Left ventricle myocardium inferior (tissue), 1 donor: ENCODE measurements around the gene RPL12. TPM values are rescaled to one million over a fixed set of nuclear protein-coding genes. Genes with fewer than 3 reads are reported as not detected.

Source experiments
- DNase-seq: peaks from one replicate; pipeline ENCODE4 v3.0.0-alpha.2; 2020
- H3K27ac ChIP-seq: fragments of 200-600 bp; replicated peaks from 2 replicates; pipeline ENCODE4 v1.8.0; 2021
- H3K27me3 ChIP-seq: fragments of 200-600 bp; 2 replicates; pipeline ENCODE4 v1.8.0; 2021; ENCODE audit warnings: low read depth
- H3K36me3 ChIP-seq: fragments of 200-600 bp; 2 replicates; pipeline ENCODE4 v1.8.0; 2021
- H3K4me1 ChIP-seq: fragments of 200-600 bp; 2 replicates; pipeline ENCODE4 v1.8.0; 2021
- H3K4me3 ChIP-seq: fragments of 200-600 bp; 2 replicates; pipeline ENCODE4 v1.8.0; 2021; ENCODE audit warnings: mild to moderate bottlenecking, moderate library complexity
- H3K9me3 ChIP-seq: fragments of 200-600 bp; replicated peaks from 2 replicates; pipeline ENCODE4 v1.8.0; 2021
- intact Hi-C: fragments of 100-400 bp; cut with micrococcal nuclease; formaldehyde crosslinking; loops from one replicate; pipeline ENCODE4 v1.11.0; 2022
- total RNA-seq: library from RNA; stranded (reverse); fragmentation: NEBNext Ultra II Directional; extraction: Animal tissue kit (Norgen Biotek cat#: 25700); gene quantifications from one replicate; pipeline ENCODE4 v1.2.1, GENCODE V29; 2021
- TF ChIP-seq, protein P1 (sequence below): fragments of 200-600 bp; IDR thresholded peaks from 2 replicates; pipeline ENCODE4 v1.8.0; 2021; ENCODE audit warnings: antibody characterized with exemption, mild to moderate bottlenecking, borderline replicate concordance
- donor health status: DM: no; HTN: yes; CAD: no; lungs with severe emphysema.

The RPL12 gene
- total RNA-seq, 1 donor from 2014 or later, result 605 TPM

DNA sequence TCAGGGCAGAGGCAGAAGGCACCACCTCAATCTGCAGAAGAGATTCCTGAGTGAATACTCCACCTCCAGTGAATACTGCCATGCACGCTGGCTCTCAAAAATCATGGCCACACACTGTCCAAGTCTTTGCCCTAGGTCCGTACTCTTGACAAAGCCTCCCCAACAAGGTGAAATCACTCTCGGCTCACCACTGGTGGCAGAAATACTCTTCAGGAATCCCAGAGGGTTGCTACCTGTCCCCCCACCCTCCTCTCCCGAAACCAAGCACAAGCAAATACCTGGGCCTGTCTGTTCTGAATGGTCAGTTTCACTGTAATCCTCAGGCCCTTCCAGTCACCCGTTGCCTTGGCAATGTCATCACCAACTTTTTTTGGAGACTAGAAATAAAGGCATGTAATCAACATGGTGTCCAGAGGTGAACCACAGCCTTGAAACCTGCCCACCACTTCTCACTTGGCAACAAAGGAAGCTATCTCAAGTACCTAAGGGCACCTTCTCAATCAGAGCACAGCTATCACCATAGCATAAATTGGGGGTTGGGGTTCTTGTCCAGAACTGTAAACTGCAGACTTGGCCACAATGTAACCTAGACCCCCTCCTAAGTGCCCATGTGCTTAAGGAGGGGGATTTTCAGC lies 1.8 kb downstream of the RPL12 start:
- TF ChIP-seq, protein P1, sequence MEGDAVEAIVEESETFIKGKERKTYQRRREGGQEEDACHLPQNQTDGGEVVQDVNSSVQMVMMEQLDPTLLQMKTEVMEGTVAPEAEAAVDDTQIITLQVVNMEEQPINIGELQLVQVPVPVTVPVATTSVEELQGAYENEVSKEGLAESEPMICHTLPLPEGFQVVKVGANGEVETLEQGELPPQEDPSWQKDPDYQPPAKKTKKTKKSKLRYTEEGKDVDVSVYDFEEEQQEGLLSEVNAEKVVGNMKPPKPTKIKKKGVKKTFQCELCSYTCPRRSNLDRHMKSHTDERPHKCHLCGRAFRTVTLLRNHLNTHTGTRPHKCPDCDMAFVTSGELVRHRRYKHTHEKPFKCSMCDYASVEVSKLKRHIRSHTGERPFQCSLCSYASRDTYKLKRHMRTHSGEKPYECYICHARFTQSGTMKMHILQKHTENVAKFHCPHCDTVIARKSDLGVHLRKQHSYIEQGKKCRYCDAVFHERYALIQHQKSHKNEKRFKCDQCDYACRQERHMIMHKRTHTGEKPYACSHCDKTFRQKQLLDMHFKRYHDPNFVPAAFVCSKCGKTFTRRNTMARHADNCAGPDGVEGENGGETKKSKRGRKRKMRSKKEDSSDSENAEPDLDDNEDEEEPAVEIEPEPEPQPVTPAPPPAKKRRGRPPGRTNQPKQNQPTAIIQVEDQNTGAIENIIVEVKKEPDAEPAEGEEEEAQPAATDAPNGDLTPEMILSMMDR, result no peak
- peaks cover 60% of the 10 kb centered on the region for H3K36me3 ChIP-seq
- intact Hi-C loops, result no loop called here

DNA sequence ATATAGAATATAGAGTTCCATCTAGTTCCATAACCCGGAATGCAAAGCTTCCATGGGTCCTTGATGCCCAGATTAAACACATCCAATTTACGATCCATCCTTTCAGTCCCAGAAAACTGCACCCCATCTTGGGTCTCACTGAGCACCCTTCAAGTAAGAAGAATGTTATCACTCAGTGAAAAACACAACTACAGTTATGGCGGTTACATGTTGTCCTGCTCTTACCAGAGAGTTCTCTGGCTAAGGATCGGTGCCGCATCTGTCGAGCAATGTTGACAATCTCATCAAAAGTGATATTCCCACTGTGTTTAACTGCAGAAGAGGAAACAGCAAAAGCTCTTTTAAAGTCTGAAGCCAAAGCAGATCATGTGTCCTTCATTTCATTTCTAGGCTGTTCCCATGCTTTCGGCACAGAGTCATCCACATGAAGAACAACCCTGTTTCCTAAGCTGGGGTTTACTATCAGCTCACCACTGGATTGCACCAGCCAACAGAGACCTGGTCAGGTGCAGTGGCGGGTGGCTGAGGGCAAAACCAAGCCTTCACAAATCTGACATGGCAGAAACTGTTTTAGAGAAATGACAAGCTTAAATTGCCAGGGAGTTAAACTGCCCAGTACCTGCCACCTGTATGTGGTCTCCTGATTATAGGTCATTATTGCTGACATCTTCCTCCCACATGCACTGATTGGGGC lies 2.9 kb downstream of the RPL12 start:
- Histone ChIP-seq H3K27ac (peak overlapping the region; percentile 98), H3K4me1 (peaks cover 51% of the 10 kb centered on the region), H3K4me3 (no peak overlapping the region), H3K36me3 (peaks cover 66% of the 10 kb centered on the region), H3K9me3 (no peaks in the 10 kb centered on the region), H3K27me3 (no peaks in the 10 kb centered on the region)
- no peak for DNase-seq
- TF ChIP-seq, protein P1, result no peak
- intact Hi-C loops, result no loop called here

More for the DNA sequence above, 1.8 kb downstream of the RPL12 start:
- no peak for DNase-seq
- Histone ChIP-seq H3K4me3 (peak overlapping the region; percentile 83), H3K4me1 (peaks cover 63% of the 10 kb centered on the region), H3K27me3 (no peaks in the 10 kb centered on the region), H3K9me3 (no peaks in the 10 kb centered on the region), H3K27ac (peak overlapping the region; percentile 98)

DNA sequence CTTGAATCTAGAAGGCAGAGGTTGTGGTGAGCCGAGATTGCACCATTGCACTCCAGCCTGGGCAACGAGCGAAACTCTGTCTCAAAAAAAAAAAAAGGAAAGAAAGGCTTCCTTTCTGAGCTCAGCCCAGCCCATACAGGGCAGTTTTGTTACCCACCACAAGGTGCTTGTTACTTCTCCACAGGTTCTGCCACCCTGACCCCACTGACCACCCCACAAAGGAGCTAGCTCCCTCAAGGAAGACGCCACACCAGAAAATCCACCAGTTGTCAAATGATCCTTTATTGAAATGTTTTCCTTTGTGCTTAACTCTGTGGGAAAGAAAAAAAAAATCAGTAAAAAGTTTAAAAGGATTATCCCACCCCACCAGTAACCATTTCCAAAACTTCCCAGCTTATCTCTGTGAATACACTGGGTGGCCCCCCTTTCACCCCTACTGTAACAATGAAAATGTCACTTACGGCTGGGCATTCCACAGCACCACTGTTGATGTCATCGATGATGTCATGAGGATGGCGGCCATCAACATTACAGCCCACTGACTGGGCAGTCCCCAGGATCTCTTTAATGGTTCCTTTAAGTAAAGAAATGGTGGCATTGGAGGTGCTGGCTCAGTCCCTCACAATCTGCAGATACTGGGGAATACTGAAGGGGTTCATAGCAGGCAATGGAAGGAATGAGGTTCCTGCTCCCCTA lies 3.6 kb downstream of the RPL12 start:
- H3K36me3 ChIP-seq, result peaks cover 73% of the 10 kb centered on the region
- TF ChIP-seq, protein P1, result no peak
- no peak overlapping the region for H3K4me3 ChIP-seq
- H3K27ac ChIP-seq, result no peak overlapping the region
- H3K27me3 ChIP-seq, result no peaks in the 10 kb centered on the region
- H3K4me1 ChIP-seq, result peaks cover 44% of the 10 kb centered on the region
- intact Hi-C loops, result no loop called here
- H3K9me3 ChIP-seq, result no peaks in the 10 kb centered on the region
- no peak for DNase-seq

DNA sequence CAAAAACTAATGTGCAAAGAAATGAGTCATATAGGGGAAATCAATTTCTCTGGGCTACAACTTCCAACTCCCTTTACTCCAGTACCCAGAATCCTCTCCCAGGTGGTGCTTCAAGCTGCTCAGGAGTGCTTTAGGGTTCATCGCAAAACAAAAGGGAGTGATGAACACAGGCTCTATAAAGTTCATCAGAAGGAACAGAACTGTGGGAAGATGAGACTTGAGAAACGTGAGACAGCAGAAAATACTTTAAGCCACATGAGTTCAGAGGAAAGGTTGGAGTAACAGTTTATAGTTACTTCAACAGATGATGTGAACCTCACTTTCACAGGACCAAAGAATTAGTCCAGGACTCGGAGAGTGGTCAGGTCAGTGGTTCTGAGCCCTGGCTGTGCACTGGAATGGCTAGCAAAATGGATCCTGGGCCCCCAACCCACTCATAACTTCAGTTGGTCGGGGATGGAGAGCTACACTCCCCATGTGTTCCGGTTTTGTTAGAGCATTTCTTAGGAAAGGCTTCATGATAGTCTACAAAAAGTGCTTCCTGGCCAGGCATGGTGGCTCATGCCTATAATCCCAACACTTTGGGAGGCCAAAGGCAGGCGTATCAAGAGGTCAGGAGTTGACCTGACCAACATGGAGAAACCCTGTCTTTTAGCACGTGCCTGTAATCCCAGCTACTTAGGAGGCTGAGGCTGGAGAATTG lies 4.3 kb downstream of the RPL12 start:
- H3K27me3 ChIP-seq, result no peaks in the 10 kb centered on the region
- intact Hi-C loops, result no loop called here
- DNase-seq, result no peak
- peaks cover 37% of the 10 kb centered on the region for H3K4me1 ChIP-seq
- H3K36me3 ChIP-seq, result peaks cover 80% of the 10 kb centered on the region
- H3K27ac ChIP-seq, result no peak overlapping the region
- TF ChIP-seq, protein P1, result no peak
- no peaks in the 10 kb centered on the region for H3K9me3 ChIP-seq
- H3K4me3 ChIP-seq, result no peak overlapping the region
